K562 (cell line): ENCODE measurements around the gene IKBKG. TPM values are rescaled to one million over a fixed set of nuclear protein-coding genes. Genes with fewer than 3 reads are reported as not detected.

ENCODE experiments used
- ATAC-seq: fragments of 200-7000 bp; cut with Tn5 transposase; 3 replicates; pipeline ENCODE4 v1.9.1; 2020; ENCODE audit warnings: moderate library complexity
- BruUV-seq: library from RNA; stranded (reverse); fragments of 400-500 nt; replicated peaks from 2 replicates; lab custom pipeline; 2021; lab: Mats Ljungman, UMichigan
- CTCF ChIA-PET: fragments of 300-600 bp; formaldehyde crosslinking; extraction: SDS; loops from one replicate; lab custom pipeline; 2021; ENCODE audit warnings: low intra/inter-chr PET ratio; lab: Yijun Ruan, JAX
- POLR2A ChIA-PET: fragments of 300-600, 350-650 bp; sonication (Branson Sonifier 250); formaldehyde crosslinking; extraction: SDS; loops from one replicate; lab custom pipeline; 2021; ENCODE audit warnings: antibody characterized with exemption, inconsistent platforms; lab: Yijun Ruan, JAX
- DNase-seq, 4 experiments: peaks; one replicate each; pipeline versions ENCODE4 v3.0.0 to v3.0.0-alpha.2; 2011 to 2018; ENCODE audit warnings: low spot score in 3 of 4, mixed read lengths in 3 of 4; ENCODE audit errors: extremely low read depth in 1 of 4
- FAIRE-seq: peaks from 2 replicates; lab custom pipeline; 2011; peaks lifted over from hg19 to GRCh38; lab: Jason Lieb, UNC
- H2AFZ ChIP-seq: 2 replicates; pipeline ENCODE4 v1.6.0; 2011; ENCODE audit warnings: low read depth, low read length, control low read depth, inconsistent platforms
- H3K27ac ChIP-seq: fragments of 200-600 bp; 3 replicates; pipeline ENCODE4 v1.8.0; 2011; ENCODE audit warnings: low read depth, mild to moderate bottlenecking, control low read depth, inconsistent platforms, low read length, moderate library complexity, mixed read lengths; ENCODE audit errors: extremely low read depth
- H3K27me3 ChIP-seq, 2 experiments: fragments of 300-600 bp in 1 of 2; 2 replicates in 1 of 2; 3 replicates in 1 of 2; pipeline versions ENCODE4 v1.6.0 to v1.8.0; 2011; ENCODE audit warnings: inconsistent platforms in 2 of 2, low read length in 2 of 2, mild to moderate bottlenecking in 1 of 2, mixed read lengths in 1 of 2, moderate library complexity in 1 of 2; ENCODE audit not compliant: control insufficient read depth in 2 of 2, insufficient read depth in 2 of 2
- H3K36me3 ChIP-seq: fragments of 300-600 bp; 3 replicates; pipeline ENCODE4 v1.8.0; 2011; ENCODE audit warnings: mild to moderate bottlenecking, low read length, inconsistent platforms; ENCODE audit not compliant: control insufficient read depth, insufficient read depth
- H3K4me1 ChIP-seq, 2 experiments: fragments of 200-600 bp in 1 of 2; replicated peaks in 1 of 2; 2 replicates in 1 of 2; 3 replicates in 1 of 2; pipeline versions ENCODE4 v1.5.1 to v1.8.0; 2011; ENCODE audit warnings: inconsistent platforms in 2 of 2, low read length in 2 of 2, mild to moderate bottlenecking in 1 of 2, mixed read lengths in 1 of 2, moderate library complexity in 1 of 2; ENCODE audit not compliant: control insufficient read depth in 2 of 2, insufficient read depth in 2 of 2
- H3K4me2 ChIP-seq: 2 replicates; pipeline ENCODE4 v1.6.1; 2011; ENCODE audit warnings: low read length, control low read depth, inconsistent platforms, mixed read lengths; ENCODE audit not compliant: insufficient read depth
- H3K4me3 ChIP-seq: fragments of 200-600 bp; sonication (generic), shearing (Covaris generic); 2 replicates; pipeline ENCODE4 v1.5.1; 2016; ENCODE audit warnings: control low read depth, inconsistent platforms
- H3K79me2 ChIP-seq: fragments of 200-600 bp; 3 replicates; pipeline ENCODE4 v1.8.0; 2011; ENCODE audit warnings: low read length, inconsistent platforms; ENCODE audit not compliant: control insufficient read depth, insufficient read depth
- H3K9ac ChIP-seq, 2 experiments: 2 replicates each; pipeline versions ENCODE4 v1.6.0 to v1.6.1; 2011; ENCODE audit warnings: low read depth in 2 of 2, low read length in 2 of 2, control low read depth in 1 of 2, inconsistent platforms in 1 of 2, mild to moderate bottlenecking in 1 of 2, mixed read lengths in 1 of 2; ENCODE audit not compliant: insufficient read depth in 1 of 2
- H3K9me1 ChIP-seq: one replicate; pipeline ENCODE4 v1.6.0; 2011; ENCODE audit warnings: inconsistent platforms, mild to moderate bottlenecking, low read length, moderate library complexity; ENCODE audit not compliant: control insufficient read depth, insufficient read depth
- H3K9me3 ChIP-seq: replicated peaks from 2 replicates; pipeline ENCODE4 v1.5.1; 2011; ENCODE audit warnings: low read depth, low read length, inconsistent platforms; ENCODE audit not compliant: control insufficient read depth, insufficient read depth
- H4K20me1 ChIP-seq: replicated peaks from 2 replicates; pipeline ENCODE4 v1.6.1; 2011; ENCODE audit warnings: low read length, inconsistent platforms, mixed read lengths; ENCODE audit not compliant: control insufficient read depth, insufficient read depth
- CREB3 ChIP-seq: fragments of 450-650 bp; conservative IDR thresholded peaks from 2 replicates; pipeline ENCODE4 v1.6.1; 2016; ENCODE audit warnings: missing genetic modification characterization, low read depth, mild to moderate bottlenecking, missing compliant biosample characterization, moderate library complexity
- DIDO1 ChIP-seq: fragments of 450-650 bp; IDR thresholded peaks from 2 replicates; pipeline ENCODE4 v1.6.1; 2016; ENCODE audit warnings: low read depth, missing biosample characterization, missing genetic modification characterization
- DLX4 ChIP-seq: fragments of 250-450 bp; sonication (Bioruptor Pico); IDR thresholded peaks from 2 replicates; pipeline ENCODE4 v1.6.1; 2021; ENCODE audit warnings: mild to moderate bottlenecking
- ELF2 ChIP-seq: fragments of 250-450 bp; sonication (Bioruptor Pico); IDR thresholded peaks from 2 replicates; pipeline ENCODE4 v1.5.0; 2021; ENCODE audit warnings: mild to moderate bottlenecking
- HINFP ChIP-seq: fragments of 450-650 bp; conservative IDR thresholded peaks from 2 replicates; pipeline ENCODE4 v1.6.1; 2016; ENCODE audit warnings: missing genetic modification characterization, low read depth, mild to moderate bottlenecking, control low read depth, missing compliant biosample characterization
- KAT7 ChIP-seq: sonication (generic); formaldehyde crosslinking; IDR thresholded peaks from 2 replicates; pipeline ENCODE4 v1.8.0; 2022; ENCODE audit warnings: missing genetic modification reagents, mild to moderate bottlenecking, borderline replicate concordance
- MEF2D ChIP-seq: conservative IDR thresholded peaks from 2 replicates; pipeline ENCODE4 v1.6.1; 2016; ENCODE audit warnings: low read depth, missing genetic modification characterization, missing compliant biosample characterization
- NFRKB ChIP-seq: fragments of 450-650 bp; IDR thresholded peaks from 2 replicates; pipeline ENCODE4 v1.6.1; 2016; ENCODE audit warnings: low read depth
- NR4A1 ChIP-seq, 2 experiments: fragments of 250-450 bp in 1 of 2; fragments of 450-650 bp in 1 of 2; sonication (Bioruptor Pico) in 1 of 2; IDR thresholded peaks; 2 replicates each; pipeline versions ENCODE4 v1.4.0 to v1.6.1; 2016 to 2020; ENCODE audit warnings: mild to moderate bottlenecking in 2 of 2, missing compliant biosample characterization in 1 of 2, missing genetic modification characterization in 1 of 2, moderate library complexity in 1 of 2
- PHB ChIP-seq: fragments of 250-450 bp; sonication (Bioruptor Pico); IDR thresholded peaks from 2 replicates; pipeline ENCODE4 v1.5.0; 2021
- SRSF3 ChIP-seq: fragments of 200-400 bp; formaldehyde crosslinking; IDR thresholded peaks from 2 replicates; pipeline ENCODE4 v1.6.1; 2016; ENCODE audit warnings: mild to moderate bottlenecking, low read length, moderate library complexity; ENCODE audit not compliant: insufficient read depth
- SRSF7 ChIP-seq: fragments of 200-400 bp; formaldehyde crosslinking; optimal IDR thresholded peaks from 2 replicates; pipeline ENCODE3; 2017; ENCODE audit warnings: mild to moderate bottlenecking, low read depth, low read length
- ZNF512 ChIP-seq: IDR thresholded peaks from 2 replicates; pipeline ENCODE4 v1.6.1; 2016; ENCODE audit warnings: missing genetic modification characterization, missing compliant biosample characterization
- ZNF644 ChIP-seq: fragments of 200-800 bp; sonication (Bioruptor generic); IDR thresholded peaks from 2 replicates; pipeline ENCODE4 v1.6.1; 2016; ENCODE audit warnings: low read depth, missing genetic modification characterization, missing compliant biosample characterization
- WGBS: fragments of 100-300 bp; shearing (Covaris generic); methylation state at CpG from one replicate; pipeline ENCODE4 v1.1.6; 2016; ENCODE audit warnings: low coverage, mixed read lengths; ENCODE audit not compliant: insufficient coverage; ENCODE audit errors: missing lambda C conversion rate; 5-methylcytosine and 5-hydroxymethylcytosine counted together
- in situ Hi-C: fragments of 300-500 bp; cut with MboI; formaldehyde crosslinking; loops from 4 replicates; pipeline ENCODE4 v1.15.0; 2018; ENCODE audit warnings: inconsistent platforms, mixed read lengths
- intact Hi-C: fragments of 100-400 bp; cut with micrococcal nuclease; formaldehyde crosslinking; loops from 2 replicates; pipeline ENCODE4 v1.14.2; 2022
- polyA plus RNA-seq, 8 experiments: library from polyadenylated mRNA; depleted of rRNA in 4 of 8; stranded (reverse) in 5 of 8; unstranded in 3 of 8; fragments of >200 nt; fragmentation: Nextera tagmentation in 2 of 8; fragmentation: Illumina TruSeq in 1 of 8; extraction: Ambion mirVana in 2 of 8; extraction: Trizol in 1 of 8; gene quantifications; 2 replicates each; pipeline versions ENCODE4 v1.2.1 to v1.2.3, GENCODE V29; 2011 to 2014; ENCODE audit warnings: inconsistent platforms in 1 of 8, missing spikeins in 1 of 8
- total RNA-seq, 7 experiments: library from RNA; depleted of rRNA in 6 of 7; stranded (reverse); fragments of >200 nt in 6 of 7; fragmentation: Illumina TruSeq in 2 of 7; extraction: Trizol in 2 of 7; gene quantifications; 2 replicates each; pipeline versions ENCODE4 v1.2.1 to v1.2.3, GENCODE V29; 2011 to 2021; ENCODE audit warnings: low replicate concordance in 1 of 7
- TF ChIP-seq, protein P1 (sequence below): fragments of 200-800 bp; sonication (Bioruptor generic); IDR thresholded peaks from 2 replicates; pipeline ENCODE4 v1.6.1; 2017; ENCODE audit warnings: missing genetic modification characterization, missing compliant biosample characterization

IKBKG gene
- total and polyA plus RNA-seq, 9 of the 15 experiments (the other 6 are each of a cell fraction or from before 2014, with no cell fraction given), result 0.68 to 60.0 (median 21.9) TPM

GRCh38 chrX:154541589-154541895, 5.9 kb upstream of the IKBKG start:
- no peak for TF ChIP-seq NR4A1 (CRISPR knock-in tag; IDR thresholded peaks at IDR 0.05)
- peak; percentile 83 for TF ChIP-seq NR4A1 (tag; IDR thresholded peaks at IDR 0.05)
- TF ChIP-seq PHB (CRISPR knock-in tag), result no peak
- no peak for TF ChIP-seq SRSF7
- TF ChIP-seq, protein P1, sequence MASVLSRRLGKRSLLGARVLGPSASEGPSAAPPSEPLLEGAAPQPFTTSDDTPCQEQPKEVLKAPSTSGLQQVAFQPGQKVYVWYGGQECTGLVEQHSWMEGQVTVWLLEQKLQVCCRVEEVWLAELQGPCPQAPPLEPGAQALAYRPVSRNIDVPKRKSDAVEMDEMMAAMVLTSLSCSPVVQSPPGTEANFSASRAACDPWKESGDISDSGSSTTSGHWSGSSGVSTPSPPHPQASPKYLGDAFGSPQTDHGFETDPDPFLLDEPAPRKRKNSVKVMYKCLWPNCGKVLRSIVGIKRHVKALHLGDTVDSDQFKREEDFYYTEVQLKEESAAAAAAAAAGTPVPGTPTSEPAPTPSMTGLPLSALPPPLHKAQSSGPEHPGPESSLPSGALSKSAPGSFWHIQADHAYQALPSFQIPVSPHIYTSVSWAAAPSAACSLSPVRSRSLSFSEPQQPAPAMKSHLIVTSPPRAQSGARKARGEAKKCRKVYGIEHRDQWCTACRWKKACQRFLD (CRISPR knock-in tag), result peak; percentile 85
- 0 out of 2 replicates have a peak, but pooled peaks have one; percentile 16 for TF ChIP-seq ELF2 (CRISPR knock-in tag)
- peak; percentile 60; the same call in 1 of the 2 replicates for TF ChIP-seq HINFP
- no peak for TF ChIP-seq ZNF512 (tag)
- peak; percentile 56; the same call in 1 of the 2 replicates for TF ChIP-seq MEF2D (tag)
- TF ChIP-seq ZNF644 (tag), result 0 out of 2 replicates have a peak, but pooled peaks have one; percentile 0
- TF ChIP-seq NFRKB, result peak; percentile 61
- TF ChIP-seq DIDO1 (tag), result 0 out of 2 replicates have a peak, but pooled peaks have one; percentile 15
- 0 out of 2 replicates have a peak, but pooled peaks have one; percentile 50 for TF ChIP-seq KAT7 (CRISPR knock-in tag)
- 0 out of 2 replicates have a peak, but pooled peaks have one; percentile 70 for TF ChIP-seq CREB3 (tag)
- TF ChIP-seq SRSF3, result no peak
- no peak for TF ChIP-seq DLX4
- peak overlapping the region; percentile 87 for H3K4me2 ChIP-seq
- WGBS, result 16% methylated on average over 4 of the region's 5 CpGs
- intact Hi-C loops (no loop called here), in situ Hi-C loops (loop anchor here (25.0 kb wide), 1 partner anchor 379 kb away; no protein-coding TSS in a partner anchor)
- POLR2A ChIA-PET, result interaction anchor here (0.7 to 1.9 kb wide), 7 partner anchors 12 to 619 kb away, joined by 3 to 12 read pairs (median 3); partner anchors contain the start of gene EMD
- no peaks in the 10 kb centered on the region for H3K9me1 ChIP-seq
- H3K4me1 ChIP-seq, result peaks cover 40 to 55% of the 10 kb centered on the region in 2 experiments
- no peaks in the 10 kb centered on the region for H3K27me3 ChIP-seq
- H3K79me2 ChIP-seq, result peaks cover 72% of the 10 kb centered on the region
- no peak overlapping the region for H2AFZ ChIP-seq
- CTCF ChIA-PET, result no interaction called here
- ATAC-seq, result no peak
- no peak for FAIRE-seq
- H3K9ac ChIP-seq, result peak overlapping the region; percentile 91
- DNase-seq, result no peak
- H4K20me1 ChIP-seq, result no peaks in the 10 kb centered on the region
- no TSS peak for BruUV-seq
- H3K4me3 ChIP-seq, result no peak overlapping the region
- H3K9me3 ChIP-seq, result no peaks in the 10 kb centered on the region
- H3K36me3 ChIP-seq, result peaks cover 61% of the 10 kb centered on the region
- H3K27ac ChIP-seq, result peak overlapping the region; percentile 94
